ENCODE results near the gene CDC7.
"Not testable (repeated sequence)": the region's sequence is repeated elsewhere in the genome, so short reads cannot be mapped to it uniquely, and the experiment has no call there.

CDC7 gene

GRCh38 chr1:91510754-91511153 is 10.1 kb downstream of the CDC7 start:
- no peak for DNase-seq (ENCODE audit: low read depth in 1 of 2, low spot score in 1 of 2)

DNA sequence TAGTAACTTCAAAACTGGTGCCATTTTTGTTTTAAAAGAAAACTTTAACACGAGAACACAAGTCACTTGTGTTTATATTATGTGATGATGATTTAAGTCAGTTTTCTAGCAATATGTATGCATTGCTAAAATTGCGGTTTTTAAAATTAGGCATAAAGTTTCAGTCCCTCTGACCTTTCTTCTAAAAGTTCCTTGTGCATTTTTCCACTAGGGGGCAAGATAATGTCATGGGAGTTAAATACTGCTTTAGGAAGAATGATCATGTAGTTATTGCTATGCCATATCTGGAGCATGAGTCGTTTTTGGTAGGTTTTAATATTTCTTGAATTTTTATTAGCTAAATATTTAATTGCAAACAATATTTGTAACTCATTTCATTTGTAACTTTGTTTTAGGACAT is 10.7 kb downstream of the CDC7 start:
- DNase-seq (ENCODE audit: low read depth in 1 of 2, low spot score in 1 of 2): no peak

DNA sequence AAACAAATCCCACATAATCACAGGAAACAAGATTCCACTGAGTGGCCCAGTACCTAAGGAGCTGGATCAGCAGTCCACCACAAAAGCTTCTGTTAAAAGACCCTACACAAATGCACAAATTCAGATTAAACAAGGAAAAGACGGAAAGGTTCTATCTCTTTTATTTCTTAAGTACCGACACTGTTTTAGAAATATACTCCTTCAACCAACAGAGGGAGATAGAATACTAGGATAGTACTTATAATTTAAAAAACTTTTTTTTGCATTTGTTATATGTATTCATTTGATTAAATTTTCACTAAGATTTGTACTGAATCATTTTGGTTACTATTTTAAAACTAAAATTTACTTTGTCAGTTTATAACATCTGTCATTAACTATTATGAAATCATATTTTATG is 12.5 kb downstream of the CDC7 start:
- no peak for DNase-seq (ENCODE audit: low read depth in 1 of 2, low spot score in 1 of 2)

DNA sequence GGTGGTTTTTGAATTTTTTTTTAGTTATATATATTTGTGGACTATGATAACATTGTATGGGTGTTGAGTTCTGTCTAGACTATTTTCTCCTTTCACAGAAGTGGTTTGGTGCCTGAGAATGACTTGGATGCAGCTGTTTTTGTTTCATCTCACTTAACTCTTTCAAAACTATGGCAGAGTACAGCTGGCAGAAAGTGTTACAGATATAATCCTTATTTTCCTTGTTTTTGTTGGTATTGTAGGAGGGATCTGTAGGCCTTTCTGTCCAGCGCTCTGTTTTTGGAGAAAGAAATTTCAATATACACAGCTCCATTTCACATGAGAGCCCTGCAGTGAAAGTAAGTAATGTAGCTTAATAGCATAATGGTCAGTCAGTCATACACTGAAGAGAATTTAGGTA is 13.1 kb downstream of the CDC7 start:
- DNase-seq (ENCODE audit: low read depth in 1 of 2, low spot score in 1 of 2): no peak

- DNase-seq (ENCODE audit: low read depth in 1 of 2, low spot score in 1 of 2): no peak
These were observed 15.3 kb downstream of the CDC7 start for GRCh38 chr1:91515994-91516393.

- not testable (repeated sequence) for DNase-seq (ENCODE audit: low read depth in 1 of 2, low spot score in 1 of 2)
These were observed 16.0 kb downstream of the CDC7 start for GRCh38 chr1:91516605-91517004.

- not testable (repeated sequence) for DNase-seq (ENCODE audit: low read depth in 1 of 2, low spot score in 1 of 2)
These were observed 18.5 kb downstream of the CDC7 start for GRCh38 chr1:91519167-91519566.

DNA sequence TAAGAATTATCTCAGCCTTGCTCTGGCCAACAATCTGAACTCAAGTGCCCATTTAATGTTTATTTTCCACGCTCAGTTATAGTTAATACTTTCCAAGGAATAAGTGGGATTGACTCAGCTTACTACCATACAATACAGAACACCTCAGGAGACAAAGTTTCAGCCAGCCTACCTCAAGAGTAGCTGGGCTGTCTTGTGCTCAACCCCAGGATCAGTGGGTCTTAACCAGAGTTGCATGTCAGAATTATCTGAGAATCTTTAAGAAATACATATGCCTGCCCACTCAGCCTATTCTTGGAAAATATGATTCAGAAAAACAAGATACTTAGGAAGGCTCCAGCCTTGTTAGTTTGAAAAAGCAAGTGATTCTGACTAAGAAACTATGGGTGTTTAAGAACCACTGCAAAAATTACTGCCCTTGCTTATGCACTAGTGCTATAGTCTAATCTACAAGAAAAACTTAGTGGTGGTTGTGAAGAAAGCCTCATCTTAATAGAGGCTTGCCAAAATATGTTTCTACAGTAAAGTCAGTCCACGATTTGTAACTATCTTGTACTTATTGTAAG is 20.4 kb downstream of the CDC7 start:
- DNase-seq (ENCODE audit: low read depth in 1 of 2, low spot score in 1 of 2): no peak

- DNase-seq (ENCODE audit: low read depth in 1 of 2, low spot score in 1 of 2): no peak
These were observed 22.8 kb downstream of the CDC7 start for GRCh38 chr1:91523482-91523881.

DNA sequence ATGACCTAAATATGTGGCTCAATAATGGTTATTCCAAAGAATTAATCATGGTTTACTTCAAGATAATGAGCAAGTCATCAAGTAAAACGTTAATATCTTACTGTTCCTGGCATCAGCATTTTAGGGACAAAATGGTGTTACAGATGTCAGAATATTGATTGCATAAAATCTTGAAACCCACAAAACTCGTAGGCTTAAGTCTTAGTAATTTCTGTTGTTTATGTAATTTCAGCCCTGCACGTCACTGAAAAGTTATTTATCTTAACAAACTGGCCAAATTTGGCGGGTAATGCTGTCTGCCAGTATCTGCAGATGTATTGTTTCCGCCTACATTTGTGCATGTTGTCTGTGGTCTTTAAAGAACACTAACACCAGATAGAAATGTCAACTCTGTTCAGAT is 25.8 kb downstream of the CDC7 start:
- no peak for DNase-seq (ENCODE audit: low read depth in 1 of 2, low spot score in 1 of 2)

GRCh38 chr1:91527266-91527765 is 26.7 kb downstream of the CDC7 start:
- DNase-seq (ENCODE audit: low read depth in 1 of 2, low spot score in 1 of 2): no peak

DNA sequence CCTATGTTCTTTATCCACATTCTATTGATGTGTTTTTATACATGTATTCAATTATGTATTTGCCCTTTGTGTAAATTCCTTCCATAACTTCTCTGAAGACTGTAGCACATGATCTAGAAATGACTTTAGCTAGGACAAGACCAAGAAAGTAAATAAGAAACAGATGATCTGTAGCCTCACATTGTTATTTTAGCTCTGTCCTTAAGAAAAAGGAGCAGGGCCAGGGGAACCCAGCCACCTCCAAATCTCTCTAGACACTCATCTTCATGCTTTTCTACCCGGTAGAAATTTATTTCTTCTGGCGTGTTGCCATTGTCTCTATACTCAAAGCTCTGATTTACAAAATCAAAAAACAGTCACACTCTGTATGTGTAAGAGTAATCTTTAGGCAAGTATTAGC is 27.1 kb downstream of the CDC7 start:
- no peak for DNase-seq (ENCODE audit: low read depth in 1 of 2, low spot score in 1 of 2)

DNA sequence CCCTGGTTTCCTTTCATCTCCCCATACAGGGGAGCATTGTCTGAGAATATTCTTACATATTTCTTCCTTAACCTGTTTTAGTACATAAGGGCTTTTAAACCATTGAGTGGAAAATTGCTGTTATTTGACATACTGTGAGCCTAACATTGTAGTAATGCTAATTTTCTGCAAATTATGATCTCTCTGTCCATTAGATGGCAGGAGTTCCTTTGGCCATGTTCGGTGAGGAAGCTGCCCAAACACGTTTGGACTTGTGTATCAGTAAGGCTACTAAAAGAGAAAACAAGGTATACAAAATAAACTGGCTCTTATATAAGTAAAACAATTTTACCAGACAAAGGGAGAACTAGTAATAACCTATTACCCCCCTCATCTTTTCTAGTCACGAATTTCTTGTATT is 29.2 kb downstream of the CDC7 start:
- no peak for DNase-seq (ENCODE audit: low read depth in 1 of 2, low spot score in 1 of 2)

DNA sequence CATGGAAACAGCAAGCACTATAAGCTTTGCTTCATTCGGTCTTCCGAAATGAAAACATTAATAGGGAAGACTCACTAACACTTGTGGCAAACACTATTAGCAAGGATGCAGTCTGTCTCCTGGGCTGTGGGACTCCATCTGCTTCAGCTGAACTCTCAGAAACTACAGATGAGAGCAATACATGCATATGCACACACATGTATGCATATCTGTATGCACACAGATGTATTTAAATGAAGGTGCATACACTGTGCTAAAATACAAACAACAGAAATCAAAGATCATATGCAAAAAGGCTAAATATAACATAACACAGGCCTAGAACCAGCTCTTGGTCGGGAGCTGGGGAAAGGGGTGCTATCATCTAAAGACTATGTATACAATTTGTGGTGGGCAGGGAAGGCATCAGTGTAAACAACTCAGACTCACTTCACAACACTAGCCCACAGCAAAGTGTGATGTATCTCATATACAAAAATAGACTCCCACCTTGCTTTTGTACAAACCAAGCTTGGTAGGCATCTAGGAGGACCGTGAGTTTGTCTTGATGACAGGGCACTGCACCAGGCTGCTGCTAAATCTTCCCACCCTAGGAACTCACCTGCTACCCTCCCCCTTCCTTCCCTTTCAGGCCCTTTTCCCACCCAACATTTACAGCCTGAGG is 32.8 kb downstream of the CDC7 start:
- no peak for DNase-seq (ENCODE audit: low read depth in 1 of 2, low spot score in 1 of 2)

DNA sequence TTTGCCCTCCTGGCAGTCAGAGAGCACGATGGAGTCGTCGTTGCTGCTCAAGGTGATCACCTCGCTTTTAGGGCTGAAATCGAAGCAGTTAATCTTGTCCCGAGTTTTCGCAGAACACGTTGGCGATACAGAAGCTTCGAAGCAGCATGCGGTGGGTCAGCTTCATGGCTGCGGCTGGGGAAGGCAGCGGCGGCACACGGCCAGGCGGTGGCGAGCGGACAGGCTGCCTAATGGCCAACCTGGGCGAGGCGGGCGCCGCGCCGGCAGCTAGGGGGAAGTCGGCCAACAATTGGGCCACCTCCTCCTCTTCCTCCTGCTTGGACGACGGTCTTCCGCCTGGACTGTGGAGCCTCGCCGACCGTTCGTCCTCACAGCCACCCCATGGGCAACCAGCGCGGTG is 34.8 kb downstream of the CDC7 start:
- DNase-seq (ENCODE audit: low read depth in 1 of 2, low spot score in 1 of 2): no peak

DNA sequence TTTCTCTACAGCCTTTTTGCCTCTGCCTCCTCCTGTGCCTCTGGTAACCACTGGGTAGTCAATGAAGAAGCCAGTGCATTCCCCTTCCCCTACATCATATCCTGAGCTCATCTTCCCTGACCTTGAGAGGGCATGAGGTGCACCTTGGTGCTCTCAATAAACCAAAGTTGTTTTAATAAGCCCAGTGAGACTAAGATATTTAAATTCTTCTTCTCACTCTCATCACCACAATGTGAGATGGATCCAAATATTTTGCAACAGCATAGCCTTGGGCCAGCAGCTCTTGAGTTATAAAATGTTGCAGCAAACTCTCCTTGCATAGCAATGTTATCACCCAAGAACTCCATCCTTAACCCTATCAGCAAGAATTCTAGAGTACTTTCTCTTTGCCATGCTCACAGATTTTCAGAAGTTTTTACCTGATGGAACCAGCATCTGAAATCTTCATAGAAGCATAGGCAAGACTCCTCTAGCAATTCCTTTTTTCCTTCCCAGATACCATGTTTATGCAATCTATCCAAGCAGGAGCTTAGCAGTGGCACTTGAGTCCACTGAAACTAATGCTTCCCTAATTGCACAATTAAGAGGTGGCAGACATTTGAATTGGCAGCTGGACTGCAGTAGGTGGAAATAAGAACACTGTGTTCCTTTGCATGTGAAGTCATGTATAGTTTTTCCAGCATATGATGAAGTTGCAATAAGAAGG is 36.8 kb downstream of the CDC7 start:
- no peak for DNase-seq (ENCODE audit: low read depth in 1 of 2, low spot score in 1 of 2)

- DNase-seq (ENCODE audit: low read depth in 1 of 2, low spot score in 1 of 2): no peak
These were observed 37.3 kb downstream of the CDC7 start for GRCh38 chr1:91537987-91538304.

DNA sequence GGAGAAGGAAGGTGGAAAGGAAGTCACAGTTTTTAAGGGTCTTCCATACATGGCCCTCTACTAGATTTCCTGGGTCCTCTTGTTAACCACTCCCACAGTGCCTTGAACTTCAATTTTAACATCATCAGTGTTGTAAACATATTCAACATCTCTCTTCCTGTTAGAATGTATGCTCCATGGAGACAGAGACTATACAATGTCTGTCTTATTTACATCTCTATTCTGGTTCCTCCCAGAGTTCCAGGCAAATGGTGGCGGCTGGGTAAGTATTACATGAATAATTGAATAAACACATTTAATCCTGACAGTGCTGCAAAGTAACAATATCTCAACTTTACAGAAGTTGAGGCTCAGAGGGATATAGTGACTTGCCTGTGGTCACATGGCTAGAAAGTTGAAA is 40.3 kb downstream of the CDC7 start:
- DNase-seq (ENCODE audit: low read depth in 1 of 2, low spot score in 1 of 2): no peak

GRCh38 chr1:91541918-91542533 is 41.4 kb downstream of the CDC7 start:
- DNase-seq (ENCODE audit: low read depth in 1 of 2, low spot score in 1 of 2): no peak

DNA sequence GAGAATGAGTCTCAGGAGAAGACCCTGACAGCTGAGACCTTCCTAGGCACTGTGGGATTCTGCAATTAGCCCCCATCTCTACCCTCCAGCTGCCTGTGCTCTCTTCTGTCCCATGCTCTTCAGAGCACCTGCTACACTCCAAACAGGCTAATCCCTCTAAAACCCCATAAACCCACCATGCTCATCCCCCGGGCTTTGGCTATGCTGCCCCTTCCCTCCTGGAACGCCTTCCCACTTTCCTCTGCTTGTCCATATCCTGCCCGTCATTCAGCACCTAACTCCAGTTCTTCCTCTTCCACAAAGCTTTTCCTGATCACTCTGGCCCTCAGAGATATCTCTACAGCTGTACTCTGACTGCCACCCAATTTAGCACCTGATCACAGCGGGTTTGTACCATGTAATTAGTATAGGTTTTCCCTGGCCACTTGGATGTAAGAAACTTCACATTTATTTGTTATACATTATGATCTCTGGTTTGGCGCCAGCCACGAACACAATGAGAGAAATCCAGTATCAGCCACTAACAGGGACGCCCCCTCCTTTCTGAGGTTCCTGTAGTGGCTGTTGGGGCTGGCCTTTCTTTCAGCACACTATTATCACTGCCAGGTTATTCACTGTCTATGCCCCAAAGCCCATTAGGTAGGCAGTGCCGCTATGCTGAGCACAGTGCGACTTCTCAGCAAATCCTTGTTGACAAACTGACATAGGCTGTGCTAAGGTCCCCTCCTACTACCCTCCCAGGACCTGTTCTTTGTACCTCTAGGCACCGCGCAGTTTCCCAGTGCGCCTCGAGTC is 45.1 kb downstream of the CDC7 start:
- no peak for DNase-seq (ENCODE audit: low read depth in 1 of 2, low spot score in 1 of 2)

GRCh38 chr1:91546301-91546581 is 45.6 kb downstream of the CDC7 start:
- DNase-seq (ENCODE audit: low read depth in 1 of 2, low spot score in 1 of 2): no peak

DNA sequence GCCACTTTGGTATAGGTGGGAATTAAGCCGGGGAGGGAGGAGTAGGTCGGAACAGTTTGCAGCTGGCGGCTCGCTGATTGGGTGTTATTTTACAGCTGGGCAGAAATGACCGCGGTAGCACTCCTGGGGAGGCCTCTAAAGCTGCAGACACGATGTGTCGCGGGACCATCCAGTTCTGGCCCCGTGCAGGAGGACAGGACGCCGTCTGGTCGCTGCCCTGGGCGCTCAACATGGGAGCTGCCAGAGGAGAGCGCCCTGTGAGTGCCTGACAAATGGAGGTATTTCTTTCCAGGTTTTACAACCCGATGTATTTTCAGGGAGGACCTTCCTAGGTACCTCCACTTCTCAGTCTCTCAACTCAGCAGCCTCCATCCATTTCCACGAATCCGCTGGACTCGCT is 46.2 kb downstream of the CDC7 start:
- DNase-seq (ENCODE audit: low read depth in 1 of 2, low spot score in 1 of 2): no peak
